ENCODE measurements around the gene OR10T2.
"Not testable (repeated sequence)": the region's sequence is repeated elsewhere in the genome, so short reads cannot be mapped to it uniquely, and the experiment has no call there.

OR10T2 gene

GRCh38 chr1:158398818-158399514, at the start of gene OR10T2:
TSS of gene OR10T2 (minus strand) at chr1:158399466. CDS start at chr1:158399466, 0 bp downstream.
- no peak for DNase-seq (ENCODE audit: low spot score)

- no peak for DNase-seq (ENCODE audit: low spot score)
These were observed 46.1 kb upstream of the OR10T2 start for GRCh38 chr1:158445376-158445775.

- no peak for DNase-seq (ENCODE audit: low spot score)
These were observed 35.5 kb upstream of the OR10T2 start for GRCh38 chr1:158434741-158435140.

GRCh38 chr1:158430163-158430562, 30.9 kb upstream of the OR10T2 start:
- not testable (repeated sequence) for DNase-seq (ENCODE audit: low spot score)

- no peak for DNase-seq (ENCODE audit: low spot score)
These were observed 26.9 kb upstream of the OR10T2 start, which contains the start of gene OR10K2 for GRCh38 chr1:158426137-158426536. TSS of gene OR10K2 (minus strand) at chr1:158426237. CDS start at chr1:158420866, 5,371 bp downstream.

GRCh38 chr1:158425027-158425426, 25.8 kb upstream of the OR10T2 start:
- no peak for DNase-seq (ENCODE audit: low spot score)

- no peak for DNase-seq (ENCODE audit: low spot score)
These were observed 22.9 kb upstream of the OR10T2 start for GRCh38 chr1:158422212-158422611.

- no peak for DNase-seq (ENCODE audit: low spot score)
These were observed 18.3 kb upstream of the OR10T2 start for GRCh38 chr1:158417586-158417985.

- no peak for DNase-seq (ENCODE audit: low spot score)
These were observed 15.5 kb upstream of the OR10T2 start for GRCh38 chr1:158414651-158415345.

GRCh38 chr1:158407092-158407491, 7.8 kb upstream of the OR10T2 start:
- no peak for DNase-seq (ENCODE audit: low spot score)

GRCh38 chr1:158400871-158401270, 1.6 kb upstream of the OR10T2 start:
- no peak for DNase-seq (ENCODE audit: low spot score)

GRCh38 chr1:158396646-158397045, 2.6 kb downstream of the OR10T2 start:
- no peak for DNase-seq (ENCODE audit: low spot score)

GRCh38 chr1:158393476-158393875, 5.8 kb downstream of the OR10T2 start:
- no peak for DNase-seq (ENCODE audit: low spot score)

- DNase-seq (ENCODE audit: low spot score), result no peak
These were observed 8.2 kb downstream of the OR10T2 start for GRCh38 chr1:158391099-158391498.

- DNase-seq (ENCODE audit: low spot score), result no peak
These were observed 8.9 kb downstream of the OR10T2 start for GRCh38 chr1:158390331-158390730.

GRCh38 chr1:158374860-158375259, 24.4 kb downstream of the OR10T2 start:
- no peak for DNase-seq (ENCODE audit: low spot score)

GRCh38 chr1:158374101-158374500, 25.2 kb downstream of the OR10T2 start:
- not testable (repeated sequence) for DNase-seq (ENCODE audit: low spot score)

- no peak for DNase-seq (ENCODE audit: low spot score)
These were observed 27.9 kb downstream of the OR10T2 start for GRCh38 chr1:158371188-158371953.

GRCh38 chr1:158366783-158367182, 32.5 kb downstream of the OR10T2 start:
- no peak for DNase-seq (ENCODE audit: low spot score)

- DNase-seq (ENCODE audit: low spot score), result no peak
These were observed 36.3 kb downstream of the OR10T2 start for GRCh38 chr1:158362941-158363340.

- DNase-seq (ENCODE audit: low spot score), result no peak
These were observed 36.8 kb downstream of the OR10T2 start for GRCh38 chr1:158362482-158362881.

GRCh38 chr1:158357441-158357840, 41.8 kb downstream of the OR10T2 start:
- DNase-seq (ENCODE audit: low spot score), result no peak

- DNase-seq (ENCODE audit: low spot score), result no peak
These were observed 42.6 kb downstream of the OR10T2 start for GRCh38 chr1:158356616-158357015.

Measured in RKO (cell line).